Upper lobe of left lung (tissue), 4 donors: Measurements from ENCODE around the gene DTX2.
"Not testable (repeated sequence)": the region's sequence is repeated elsewhere in the genome, so short reads cannot be mapped to it uniquely, and the experiment has no call there.

Source experiments
- EP300 ChIP-seq, 4 donors: sonication (generic); formaldehyde crosslinking; IDR thresholded peaks; one replicate each; pipeline ENCODE4 v1.5.1; 2017; ENCODE audit warnings: antibody characterized with exemption in 4 of 4, control low read depth in 2 of 4
- TF ChIP-seq, protein P1 (sequence below), 6 experiments: fragments of 450-650 bp in 4 of 6; fragments of 200-600 bp in 2 of 6; sonication (generic) in 2 of 6; IDR thresholded peaks; one replicate each; pipeline ENCODE4 v1.5.1; 2016 to 2019; ENCODE audit warnings: antibody characterized with exemption in 6 of 6

DNA sequence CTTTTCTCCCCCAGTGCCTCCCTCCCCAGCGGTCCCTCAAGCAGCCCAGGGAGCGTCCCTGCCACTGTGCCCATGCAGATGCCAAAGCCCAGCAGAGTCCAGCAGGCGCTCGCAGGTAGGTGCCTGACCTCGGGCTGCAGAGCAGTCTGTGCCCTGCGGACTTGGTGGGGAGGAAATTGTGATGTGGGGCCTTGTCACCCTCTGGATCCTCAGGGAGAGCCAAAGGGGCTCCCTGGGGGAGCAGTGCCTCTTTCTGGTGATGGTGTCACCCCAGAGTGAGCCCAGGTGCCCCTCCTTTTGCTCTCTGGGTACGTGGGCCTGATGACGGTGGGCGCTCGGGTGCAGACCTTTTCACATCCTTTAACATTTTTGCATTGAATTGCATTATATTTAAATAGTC lies 30.6 kb downstream of the DTX2 start:
- TF ChIP-seq, protein P1, sequence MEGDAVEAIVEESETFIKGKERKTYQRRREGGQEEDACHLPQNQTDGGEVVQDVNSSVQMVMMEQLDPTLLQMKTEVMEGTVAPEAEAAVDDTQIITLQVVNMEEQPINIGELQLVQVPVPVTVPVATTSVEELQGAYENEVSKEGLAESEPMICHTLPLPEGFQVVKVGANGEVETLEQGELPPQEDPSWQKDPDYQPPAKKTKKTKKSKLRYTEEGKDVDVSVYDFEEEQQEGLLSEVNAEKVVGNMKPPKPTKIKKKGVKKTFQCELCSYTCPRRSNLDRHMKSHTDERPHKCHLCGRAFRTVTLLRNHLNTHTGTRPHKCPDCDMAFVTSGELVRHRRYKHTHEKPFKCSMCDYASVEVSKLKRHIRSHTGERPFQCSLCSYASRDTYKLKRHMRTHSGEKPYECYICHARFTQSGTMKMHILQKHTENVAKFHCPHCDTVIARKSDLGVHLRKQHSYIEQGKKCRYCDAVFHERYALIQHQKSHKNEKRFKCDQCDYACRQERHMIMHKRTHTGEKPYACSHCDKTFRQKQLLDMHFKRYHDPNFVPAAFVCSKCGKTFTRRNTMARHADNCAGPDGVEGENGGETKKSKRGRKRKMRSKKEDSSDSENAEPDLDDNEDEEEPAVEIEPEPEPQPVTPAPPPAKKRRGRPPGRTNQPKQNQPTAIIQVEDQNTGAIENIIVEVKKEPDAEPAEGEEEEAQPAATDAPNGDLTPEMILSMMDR (IDR thresholded peaks at IDR 0.05) = not testable (repeated sequence)
- not testable (repeated sequence) for TF ChIP-seq EP300 (IDR thresholded peaks at IDR 0.05)
